HepG2 (cell line): ENCODE results near the gene IQCC. TPM values are rescaled to one million over a fixed set of nuclear protein-coding genes. Genes with fewer than 3 reads are reported as not detected.

Experiments used
- CC2D1A ChIP-seq: sonication (generic); formaldehyde crosslinking; IDR thresholded peaks from 2 replicates; pipeline ENCODE4 v1.8.1; 2023; ENCODE audit warnings: mild to moderate bottlenecking, missing genetic modification reagents
- FOXK1 ChIP-seq: sonication (generic); formaldehyde crosslinking; IDR thresholded peaks from 2 replicates; pipeline ENCODE4 v1.4.0; 2020; ENCODE audit warnings: low read depth, missing genetic modification reagents, borderline replicate concordance
- GPN1 ChIP-seq: sonication (generic); formaldehyde crosslinking; IDR thresholded peaks from 2 replicates; pipeline ENCODE4 v1.5.1; 2020; ENCODE audit warnings: missing genetic modification reagents, borderline replicate concordance
- MIXL1 ChIP-seq: IDR thresholded peaks from 2 replicates; pipeline ENCODE4 v1.6.1; 2016
- MNT ChIP-seq: fragments of 450-650 bp; IDR thresholded peaks from 2 replicates; pipeline ENCODE4 v1.6.1; 2016
- MTA3 ChIP-seq: sonication (generic); formaldehyde crosslinking; IDR thresholded peaks from 2 replicates; pipeline ENCODE4 v1.4.0; 2020; ENCODE audit warnings: missing genetic modification reagents
- SIN3A ChIP-seq: IDR thresholded peaks from 2 replicates; pipeline ENCODE4 v1.6.1; 2011; ENCODE audit warnings: low read depth, mild to moderate bottlenecking, control low read depth, low read length, borderline replicate concordance
- SUZ12 ChIP-seq: fragments of 150-350 bp; IDR thresholded peaks from 2 replicates; pipeline ENCODE4 v1.6.1; 2014; ENCODE audit warnings: low read depth, low read length
- TP53 ChIP-seq: sonication (generic); formaldehyde crosslinking; conservative IDR thresholded peaks from 2 replicates; pipeline ENCODE4 v1.4.0; 2020; ENCODE audit warnings: missing genetic modification reagents
- WIZ ChIP-seq: sonication (generic); formaldehyde crosslinking; IDR thresholded peaks from 2 replicates; pipeline ENCODE4 v1.5.1; 2020; ENCODE audit warnings: mild to moderate bottlenecking, missing genetic modification reagents
- ZBTB25 ChIP-seq: IDR thresholded peaks from 2 replicates; pipeline ENCODE4 v1.6.1; 2018; ENCODE audit warnings: missing genetic modification reagents
- ZFP82 ChIP-seq: sonication (generic); formaldehyde crosslinking; IDR thresholded peaks from 2 replicates; pipeline ENCODE4 v1.5.1; 2020; ENCODE audit warnings: mild to moderate bottlenecking, missing genetic modification reagents, borderline replicate concordance
- ZNF30 ChIP-seq: sonication (generic); formaldehyde crosslinking; IDR thresholded peaks from 2 replicates; pipeline ENCODE4 v1.5.0; 2020; ENCODE audit warnings: mild to moderate bottlenecking, missing genetic modification reagents
- ZNF329 ChIP-seq: sonication (generic); formaldehyde crosslinking; IDR thresholded peaks from 2 replicates; pipeline ENCODE4 v1.9.0; 2021; ENCODE audit warnings: low read depth, mild to moderate bottlenecking, missing genetic modification reagents
- ZNF383 ChIP-seq: sonication (generic); formaldehyde crosslinking; IDR thresholded peaks from 2 replicates; pipeline ENCODE4 v1.4.0; 2020; ENCODE audit warnings: missing genetic modification reagents, mild to moderate bottlenecking, borderline replicate concordance
- ZNF460 ChIP-seq: sonication (generic); formaldehyde crosslinking; IDR thresholded peaks from 2 replicates; pipeline ENCODE4 v1.5.1; 2020; ENCODE audit warnings: missing genetic modification reagents, mild to moderate bottlenecking, borderline replicate concordance
- ZNF567 ChIP-seq: sonication (generic); formaldehyde crosslinking; IDR thresholded peaks from 2 replicates; pipeline ENCODE4 v1.8.1; 2023; ENCODE audit warnings: mild to moderate bottlenecking, missing genetic modification reagents, borderline replicate concordance
- ZNF580 ChIP-seq: IDR thresholded peaks from 2 replicates; pipeline ENCODE4 v1.6.1; 2016; ENCODE audit warnings: low read depth, borderline replicate concordance
- ZNF687 ChIP-seq: sonication (generic); formaldehyde crosslinking; IDR thresholded peaks from 2 replicates; pipeline ENCODE4 v1.5.1; 2020; ENCODE audit warnings: mild to moderate bottlenecking, missing genetic modification reagents, moderate library complexity
- ZZZ3 ChIP-seq: sonication (generic); formaldehyde crosslinking; IDR thresholded peaks from 2 replicates; pipeline ENCODE4 v1.4.0; 2020; ENCODE audit warnings: missing genetic modification reagents, mild to moderate bottlenecking, borderline replicate concordance
- polyA plus RNA-seq, 8 experiments: library from polyadenylated mRNA; depleted of rRNA in 3 of 8; stranded (reverse) in 7 of 8; unstranded in 1 of 8; fragments of >200 nt; fragmentation: Illumina TruSeq in 4 of 8; extraction: Trizol in 4 of 8; gene quantifications; 2 replicates each; pipeline versions ENCODE4 v1.2.1 to v1.2.3, GENCODE V29; 2011 to 2016; ENCODE audit warnings: low read depth in 4 of 8, missing spikeins in 1 of 8, mixed read lengths in 1 of 8; ENCODE audit not compliant: insufficient read depth in 1 of 8
- total RNA-seq, 5 experiments: library from RNA; depleted of rRNA; stranded (reverse); fragments of >200 nt; fragmentation: Illumina TruSeq; extraction: Trizol; gene quantifications; 2 replicates each; pipeline ENCODE4 v1.2.3, GENCODE V29; 2016; ENCODE audit warnings: low read depth in 1 of 5

IQCC gene
- total and polyA plus RNA-seq, 2 of the 13 experiments (the other 11 are each of a cell fraction or from before 2014, with no cell fraction given) = 1.7 to 3.0 TPM

GRCh38 chr1:32241001-32241763 lies 35.7 kb downstream of the IQCC start (continued):
- TF ChIP-seq ZNF580 = no peak
- TF ChIP-seq ZNF567 = no peak
- no peak for TF ChIP-seq TP53 (CRISPR knock-in tag)
- TF ChIP-seq ZNF460 (CRISPR knock-in tag) = no peak
- TF ChIP-seq SUZ12 = no peak
- 0 out of 2 replicates have a peak, but pooled peaks have one; percentile 58 for TF ChIP-seq ZNF30 (CRISPR knock-in tag)
- 0 out of 2 replicates have a peak, but pooled peaks have one; percentile 44 for TF ChIP-seq ZZZ3
- TF ChIP-seq MNT = no peak
- TF ChIP-seq ZNF687 = peak; percentile 98
- TF ChIP-seq FOXK1 (CRISPR knock-in tag) = no peak
- TF ChIP-seq ZFP82 (CRISPR knock-in tag) = no peak
- TF ChIP-seq WIZ = no peak
- no peak for TF ChIP-seq ZBTB25 (CRISPR knock-in tag)
- no peak for TF ChIP-seq ZNF383 (CRISPR knock-in tag)
- no peak for TF ChIP-seq MTA3 (CRISPR knock-in tag)
- TF ChIP-seq SIN3A = no peak
- TF ChIP-seq ZNF329 (CRISPR knock-in tag) = no peak
- no peak for TF ChIP-seq GPN1
- TF ChIP-seq CC2D1A (CRISPR knock-in tag) = no peak
- 0 out of 2 replicates have a peak, but pooled peaks have one; percentile 12 for TF ChIP-seq MIXL1 (CRISPR knock-in tag)
